NCI-H69 (cell line): ENCODE results near the gene IMPG2.

Experiments used
- DNase-seq: peaks from one replicate; lab custom pipeline; 2025; lab: John Stamatoyannopoulos, UW

Gene IMPG2

DNA sequence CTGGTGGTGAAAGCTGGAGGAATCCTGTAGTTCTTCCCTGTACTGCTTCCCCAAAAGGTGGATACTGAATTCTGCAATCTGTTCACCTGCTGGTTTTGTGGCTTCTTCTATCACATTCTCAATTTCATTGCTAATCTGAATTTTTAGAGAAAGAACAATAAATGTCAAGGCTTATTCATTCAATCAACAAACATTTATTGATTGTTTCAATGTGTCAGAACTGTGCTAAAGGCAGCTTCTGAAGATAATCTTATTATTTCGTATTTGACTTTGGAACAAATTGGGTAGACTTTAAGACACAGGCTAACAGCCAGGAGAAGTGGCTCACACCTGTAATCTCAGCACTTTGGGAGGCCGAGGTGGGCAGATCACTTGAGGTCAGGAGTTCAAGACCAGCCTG is 46.8 kb downstream of the IMPG2 start:
- DNase-seq = no peak

- no peak for DNase-seq
Measured at GRCh38 chr3:101273156-101273555, 47.2 kb downstream of the IMPG2 start.

GRCh38 chr3:101271728-101272127 is 48.6 kb downstream of the IMPG2 start:
- peak; percentile 57 for DNase-seq

DNA sequence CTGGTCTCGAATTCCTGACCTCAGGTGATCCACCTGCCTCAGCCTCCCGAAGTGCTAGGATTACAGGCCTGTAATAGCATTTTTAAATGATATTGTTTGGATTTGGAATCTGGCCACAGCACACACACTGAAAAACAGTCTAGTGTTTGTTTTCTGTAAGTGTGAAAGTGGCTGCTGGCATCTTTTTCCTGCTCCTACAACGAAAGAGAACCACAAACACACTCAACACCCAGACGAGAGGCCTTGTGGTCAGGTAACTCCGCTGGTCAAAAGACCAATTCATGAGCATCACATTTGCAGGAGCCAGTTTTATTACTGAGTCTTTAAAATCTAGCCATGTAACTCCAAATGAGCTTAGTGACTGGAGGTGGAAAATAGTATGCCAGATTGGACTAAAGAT is 50.2 kb downstream of the IMPG2 start:
- DNase-seq = no peak

GRCh38 chr3:101268971-101269671 is 51.3 kb downstream of the IMPG2 start:
- no peak for DNase-seq

- no peak for DNase-seq
Measured at GRCh38 chr3:101268141-101268540, 52.2 kb downstream of the IMPG2 start.

- DNase-seq = no peak
Measured at GRCh38 chr3:101266566-101266965, 53.8 kb downstream of the IMPG2 start.

DNA sequence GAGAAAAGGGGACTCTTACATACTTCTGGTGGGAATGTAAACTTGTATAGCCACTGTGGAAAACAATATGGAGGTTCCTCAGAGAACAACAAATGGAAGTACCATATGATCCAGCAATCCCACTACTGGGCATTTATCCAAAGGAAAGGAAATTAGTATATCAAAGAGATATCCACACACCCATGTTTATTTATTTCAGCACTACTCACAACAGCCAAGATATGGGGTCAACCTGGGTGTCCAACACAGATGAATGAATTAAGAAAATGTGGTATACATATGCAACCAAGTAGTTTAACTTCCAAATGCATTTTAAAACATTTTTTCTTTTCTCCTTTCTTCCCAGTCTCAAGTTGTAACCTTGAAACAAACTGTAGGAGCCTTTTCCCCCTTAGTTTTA is 54.3 kb downstream of the IMPG2 start:
- DNase-seq = no peak

DNA sequence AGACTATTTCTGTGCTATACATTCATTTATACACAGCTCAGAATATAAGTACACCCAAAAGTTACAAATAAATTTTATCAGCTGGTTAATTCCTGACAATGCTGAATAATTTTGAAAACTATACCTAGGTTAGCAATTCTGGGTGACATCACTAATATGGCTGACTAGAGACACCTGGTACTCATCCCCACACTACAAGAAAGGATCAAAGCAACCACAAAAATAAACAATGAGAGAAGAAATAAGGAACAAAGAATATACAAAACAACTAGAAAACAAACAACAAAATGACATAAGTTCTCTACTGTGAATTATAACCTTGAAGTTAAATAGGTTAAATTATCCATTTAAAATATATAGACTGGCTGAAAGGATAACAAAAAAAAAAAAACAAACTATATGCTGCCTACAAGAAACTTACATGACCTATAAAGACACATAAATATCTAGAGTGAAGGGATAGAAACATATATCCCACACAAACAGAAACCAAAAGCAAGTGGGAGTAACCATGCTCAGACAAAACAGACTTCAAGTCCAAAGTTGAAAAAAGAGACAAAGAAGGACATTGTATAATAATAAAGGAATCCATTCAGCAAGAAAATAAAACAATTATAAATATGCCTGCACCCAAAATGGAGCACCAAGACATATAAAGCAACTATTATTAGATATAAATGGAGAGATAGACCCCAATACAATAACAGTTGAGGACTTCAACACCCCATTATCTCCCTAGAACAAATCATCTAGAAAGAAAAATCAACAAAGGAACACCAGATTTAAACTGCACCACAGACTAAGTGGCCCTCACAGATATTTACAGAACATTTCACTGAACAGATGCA is 57.8 kb downstream of the IMPG2 start:
- no peak for DNase-seq

- no peak for DNase-seq
Measured at GRCh38 chr3:101261506-101261905, 58.9 kb downstream of the IMPG2 start.

GRCh38 chr3:101259485-101260341 is 60.7 kb downstream of the IMPG2 start:
- DNase-seq = no peak

GRCh38 chr3:101256511-101256910 is 63.9 kb downstream of the IMPG2 start:
- no peak for DNase-seq

GRCh38 chr3:101255441-101255840 is 64.9 kb downstream of the IMPG2 start:
- DNase-seq = no peak

DNA sequence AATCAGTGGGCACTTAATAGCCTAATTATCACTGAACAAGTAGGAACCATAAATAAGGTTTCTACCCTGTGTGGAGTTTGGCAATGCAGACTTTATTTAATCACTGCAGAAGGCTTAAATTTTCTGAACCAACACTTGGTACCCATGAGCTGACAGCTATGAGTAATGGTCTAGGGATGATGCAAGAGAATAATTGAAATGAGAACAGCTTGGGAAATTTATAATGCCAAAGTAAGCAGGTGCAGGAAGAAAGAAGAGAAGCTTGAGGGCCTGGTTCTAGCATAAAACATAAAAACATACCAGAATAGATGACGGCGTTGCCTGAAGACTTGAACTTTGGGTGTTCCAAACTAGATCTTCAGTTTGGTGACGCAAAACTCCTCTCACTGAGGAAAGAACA is 67.0 kb downstream of the IMPG2 start:
- no peak for DNase-seq

GRCh38 chr3:101252945-101253344 is 67.4 kb downstream of the IMPG2 start:
- no peak for DNase-seq

GRCh38 chr3:101252307-101252706 is 68.1 kb downstream of the IMPG2 start:
- no peak for DNase-seq

GRCh38 chr3:101251441-101251840 is 68.9 kb downstream of the IMPG2 start:
- no peak for DNase-seq

DNA sequence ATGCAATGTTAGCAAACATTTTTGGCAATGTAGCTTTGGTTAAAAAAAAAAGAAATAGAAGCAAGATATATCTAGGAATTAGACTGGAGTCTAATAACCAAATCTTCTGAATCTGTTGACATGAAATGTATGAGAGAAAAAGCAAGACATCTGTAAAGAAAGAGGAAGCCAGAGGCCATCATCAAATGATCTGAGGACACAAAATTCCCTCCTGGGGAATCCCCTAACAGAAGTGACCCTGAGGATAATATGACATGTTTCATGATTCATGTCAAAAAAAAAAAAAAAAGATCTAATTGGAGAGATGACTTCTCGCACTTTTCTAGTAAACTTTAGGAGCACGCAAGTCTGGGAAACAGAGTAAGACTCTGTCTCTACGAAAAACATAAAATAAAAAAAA is 70.9 kb downstream of the IMPG2 start:
- DNase-seq = no peak

GRCh38 chr3:101248736-101249135 is 71.6 kb downstream of the IMPG2 start:
- no peak for DNase-seq

DNA sequence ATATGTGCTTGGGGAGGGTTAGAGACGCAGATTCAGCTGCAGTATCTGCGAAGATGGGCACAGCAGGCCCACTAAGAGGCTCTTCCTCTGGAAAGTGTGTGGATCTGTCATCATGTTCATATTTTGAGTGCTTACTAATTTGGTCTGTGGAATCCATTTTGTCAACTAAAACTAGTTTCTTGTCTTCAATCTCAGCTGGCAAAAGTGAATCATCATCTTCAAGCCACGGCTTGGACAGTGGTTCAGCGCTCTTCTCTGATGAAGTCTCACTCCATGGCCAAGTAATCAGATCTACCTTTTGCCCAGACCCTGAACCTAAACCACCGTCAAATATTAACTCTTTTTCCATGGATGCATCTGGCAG is 76.2 kb downstream of the IMPG2 start:
- DNase-seq = no peak

GRCh38 chr3:101243285-101244211 is 76.8 kb downstream of the IMPG2 start:
- no peak for DNase-seq
